ENCODE measurements around the gene METAP1. TPM values are rescaled to one million over a fixed set of nuclear protein-coding genes. Genes with fewer than 3 reads are reported as not detected.

METAP1 gene
- total and polyA plus RNA-seq, 2 of the 8 experiments (the other 6 are each of a cell fraction or from before 2014, with no cell fraction given) = 50.6 to 85.2 TPM

DNA sequence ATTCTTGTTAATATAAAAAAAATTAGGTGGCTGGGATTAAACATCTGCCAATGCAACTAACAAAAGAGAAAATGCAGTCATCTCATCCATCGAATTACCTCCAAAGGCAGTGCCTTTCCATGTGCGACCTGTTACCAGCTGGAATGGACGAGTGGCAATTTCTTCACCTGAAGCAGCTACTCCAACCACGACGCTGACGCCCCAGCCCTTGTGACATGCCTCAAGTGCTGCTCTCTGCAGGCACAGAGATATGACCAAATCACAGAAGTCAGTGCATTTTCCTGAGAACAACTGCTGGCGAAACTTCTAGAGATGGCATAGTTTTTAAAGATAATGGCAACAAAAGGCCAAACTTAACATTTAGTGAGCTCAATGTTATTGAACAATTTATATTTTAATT lies 79.3 kb downstream of the METAP1 start:
- peaks cover 0 to under 1% of the 10 kb centered on the region in 2 experiments; a peak in 1 of 4 replicates for H3K79me2 ChIP-seq (ENCODE audit: control insufficient read depth in 1 of 2, insufficient read depth in 2 of 2, low read length in 2 of 2)
- no peak overlapping the region for H4K5ac ChIP-seq (ENCODE audit: insufficient read length, low read depth, low read length)
- no peaks in the 10 kb centered on the region; the same call in 1 of the 2 replicates for H3K79me1 ChIP-seq (ENCODE audit: low read depth, low read length)
- no peak overlapping the region for H4K91ac ChIP-seq (replicated peaks; ENCODE audit: insufficient read length, low read length)
- ChIA-PET CTCF (ENCODE audit: partially characterized antibody) (interaction anchor here (0.6 to 3.1 kb wide), 5 partner anchors 18 to 330 kb away, joined by 3 to 10 read pairs (median 4); partner anchors contain the start of gene METAP1), POLR2A (ENCODE audit: partially characterized antibody) (interaction anchor here (1.8 to 3.9 kb wide), 4 partner anchors 9 to 16 kb away, joined by 4 to 17 read pairs (median 8); partner anchors contain the start of gene ADH5)
- no peak overlapping the region for H4K8ac ChIP-seq (ENCODE audit: extremely low read depth, insufficient read depth, low read length)
- no peak overlapping the region for H3K4me3 ChIP-seq (ENCODE audit: extremely low read depth in 1 of 4, insufficient read depth in 2 of 4, low read depth in 3 of 4, low read length in 4 of 4)
- no peak overlapping the region for H3K4ac ChIP-seq (replicated peaks; ENCODE audit: insufficient read length, low read depth, low read length)
- H2AFZ ChIP-seq (ENCODE audit: low read length) = no peak overlapping the region
- no peaks in the 10 kb centered on the region for H4K20me1 ChIP-seq (replicated peaks in 1 of 2; ENCODE audit: control insufficient read depth in 1 of 2, insufficient read depth in 2 of 2, low read length in 2 of 2)
- no peak overlapping the region for H3K56ac ChIP-seq (replicated peaks; ENCODE audit: insufficient read length, low read depth, low read length)
- H3K27ac ChIP-seq (ENCODE audit: low read depth, low read length) = no peak overlapping the region
- no peak overlapping the region for H2BK5ac ChIP-seq (ENCODE audit: low read depth, low read length)
- H3K4me1 ChIP-seq (replicated peaks in 1 of 4; ENCODE audit: control insufficient read depth in 3 of 4, insufficient read depth in 4 of 4, low read length in 3 of 4) = no peaks in the 10 kb centered on the region
- H2BK15ac ChIP-seq (ENCODE audit: low read length) = no peak overlapping the region
- FAIRE-seq (no peak), DNase-seq (ENCODE audit: low read depth in 1 of 2, low spot score in 2 of 2) (no peak)
- no peaks in the 10 kb centered on the region for H3K9me3 ChIP-seq (ENCODE audit: insufficient read depth in 2 of 2, low read depth in 1 of 2, low read length in 1 of 2)
- H3K9ac ChIP-seq (replicated peaks in 1 of 4; ENCODE audit: extremely low read depth in 1 of 4, low read depth in 3 of 4, low read length in 3 of 4) = no peak overlapping the region
- no peak overlapping the region for H3K14ac ChIP-seq (ENCODE audit: insufficient read length)
- WGBS, 2 experiments (ENCODE audit: extremely low coverage in 1 of 2, insufficient coverage in 1 of 2, insufficient read length in 1 of 2, insufficient replicate concordance in 2 of 2, low coverage in 1 of 2, low lambda C conversion rate in 2 of 2, missing lambda C conversion rate in 1 of 2) = 91% methylated on average over 7 of the region's 7 CpGs; no CpG with 5 or more reads in 1 of the 2 experiments
- no peak overlapping the region for H2BK120ac ChIP-seq (replicated peaks; ENCODE audit: low read depth, low read length)
- H3K36me3 ChIP-seq (ENCODE audit: control insufficient read depth in 2 of 4, insufficient read depth in 4 of 4, low read length in 3 of 4) = peaks cover 18 to 93% (median 69%) of the 10 kb centered on the region in 4 experiments
- H2BK20ac ChIP-seq (ENCODE audit: low read length) = no peak overlapping the region
- H3K27me3 ChIP-seq (replicated peaks in 1 of 4; ENCODE audit: control insufficient read depth in 3 of 4, extremely low read depth in 1 of 4, insufficient read depth in 3 of 4, low read length in 3 of 4) = no peaks in the 10 kb centered on the region
- H2AK5ac ChIP-seq (ENCODE audit: low read depth, low read length) = no peak overlapping the region
- no peak overlapping the region for H3K4me2 ChIP-seq (ENCODE audit: insufficient read depth in 1 of 2, low read depth in 2 of 2, low read length in 2 of 2)
- H2BK12ac ChIP-seq (ENCODE audit: low read depth, low read length) = no peak overlapping the region
- H3K18ac ChIP-seq (ENCODE audit: extremely low read depth, low read length) = no peak overlapping the region
- no peaks in the 10 kb centered on the region for H3K23me2 ChIP-seq (ENCODE audit: low read depth, low read length)
- no peak overlapping the region for H3K23ac ChIP-seq (ENCODE audit: insufficient read length)
- TF ChIP-seq GABPA (IDR thresholded peaks at IDR 0.05; ENCODE audit: borderline replicate concordance, insufficient read depth, low read length) (no peak), CTBP2 (IDR thresholded peaks at IDR 0.05; ENCODE audit: borderline replicate concordance, insufficient read depth, insufficient read length, low read length) (no peak), BRCA1 (IDR thresholded peaks at IDR 0.05; ENCODE audit: low read depth, low read length) (no peak), SIX5 (IDR thresholded peaks at IDR 0.05; ENCODE audit: low read depth, low read length) (no peak), RNF2 (IDR thresholded peaks at IDR 0.05; ENCODE audit: borderline replicate concordance, low read depth, low read length, missing control alignments, poor library complexity, severe bottlenecking) (no peak), RAD21 (IDR thresholded peaks at IDR 0.05 in 1 of 2, conservative IDR thresholded peaks at IDR 0.05 in 1 of 2; ENCODE audit: low read depth in 2 of 2, low read length in 2 of 2) (no peak), TBP (IDR thresholded peaks at IDR 0.05; ENCODE audit: low read depth, low read length) (no peak), TAF7 (optimal IDR thresholded peaks at IDR 0.05; ENCODE audit: borderline replicate concordance, low read depth, low read length) (no peak), CHD2 (IDR thresholded peaks at IDR 0.05; ENCODE audit: low read length) (no peak), CHD1 (IDR thresholded peaks at IDR 0.05; ENCODE audit: low read depth, low read length) (no peak), PHF8 (conservative IDR thresholded peaks at IDR 0.05; ENCODE audit: low read depth, low read length) (no peak), CEBPB (IDR thresholded peaks at IDR 0.05; ENCODE audit: low read depth, low read length) (no peak), CBX8 (IDR thresholded peaks at IDR 0.05; ENCODE audit: borderline replicate concordance, low read depth, low read length) (no peak), ZNF274 (IDR thresholded peaks at IDR 0.05; ENCODE audit: borderline replicate concordance, extremely low read depth, low read length) (no peak)
